ENCODE data around the gene MKNK1.

The MKNK1 gene

GRCh38 chr1:46635205-46635604, 31.1 kb upstream of the MKNK1 start:
- Mint-ChIP-seq H3K9me3 (no peaks in the 10 kb centered on the region), H3K4me1 (no peaks in the 10 kb centered on the region), H3K27me3 (no peaks in the 10 kb centered on the region), H3K27ac (peak overlapping the region in 1 of 2 donors; percentile 22), H3K4me3 (no peak overlapping the region)
- ATAC-seq: no peak
- DNase-seq: no peak

GRCh38 chr1:46630719-46631118, 26.7 kb upstream of the MKNK1 start:
- H3K9me3 Mint-ChIP-seq: no peaks in the 10 kb centered on the region
- H3K4me3 Mint-ChIP-seq: no peak overlapping the region
- H3K27me3 Mint-ChIP-seq: no peaks in the 10 kb centered on the region
- H3K4me1 Mint-ChIP-seq: no peaks in the 10 kb centered on the region
- DNase-seq (no peak), ATAC-seq (no peak)
- H3K27ac Mint-ChIP-seq: no peak overlapping the region

DNA sequence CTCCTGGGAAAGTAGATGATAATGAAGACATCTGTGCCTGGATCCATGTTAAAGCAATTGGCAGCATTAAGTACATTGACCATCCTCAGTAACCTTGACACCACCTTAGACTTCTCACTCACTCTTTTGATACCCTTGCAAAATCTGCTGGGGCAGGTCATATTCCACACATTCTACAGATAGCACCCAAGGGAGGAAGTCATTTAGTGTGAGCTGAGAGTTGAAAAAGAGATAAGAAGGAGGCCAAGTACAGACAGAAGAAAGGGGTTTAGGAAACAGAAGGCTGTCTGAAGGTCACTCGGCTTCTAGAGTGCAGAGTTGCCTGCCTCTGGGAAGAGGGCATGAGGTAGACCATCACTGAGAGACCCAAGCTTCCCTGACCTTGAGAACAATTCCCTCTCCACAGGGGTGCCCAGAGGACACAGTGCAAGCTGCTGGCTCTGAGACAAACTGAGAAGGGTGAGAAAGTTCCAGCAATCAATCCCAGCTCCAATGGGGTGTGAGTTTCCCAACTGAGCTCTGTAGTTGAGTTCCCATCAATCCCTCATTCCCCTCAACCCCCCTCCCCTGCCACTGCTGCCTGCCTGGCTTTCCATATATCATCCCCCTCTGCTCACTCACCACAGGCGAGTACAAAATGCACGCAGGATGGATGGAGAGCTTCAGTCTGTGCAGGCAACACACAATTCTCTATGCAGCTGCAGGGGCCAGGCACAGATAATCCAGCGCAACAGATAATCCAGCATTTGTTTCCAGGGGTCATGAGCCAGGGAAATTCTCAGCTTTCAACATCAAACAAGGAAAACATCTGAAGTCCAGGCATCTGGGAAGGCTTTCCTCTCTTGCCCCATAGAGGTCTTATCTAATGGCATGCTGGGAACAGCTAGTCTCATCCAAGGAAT, 19.9 kb upstream of the MKNK1 start:
- no peaks in the 10 kb centered on the region for H3K9me3 Mint-ChIP-seq
- no peak overlapping the region for H3K27ac Mint-ChIP-seq
- no peak for DNase-seq
- no peak overlapping the region for H3K4me3 Mint-ChIP-seq
- no peaks in the 10 kb centered on the region for H3K4me1 Mint-ChIP-seq
- no peak for ATAC-seq
- H3K27me3 Mint-ChIP-seq: no peaks in the 10 kb centered on the region

- peaks cover 4% of the 10 kb centered on the region for H3K4me1 Mint-ChIP-seq
- H3K27ac Mint-ChIP-seq: no peak overlapping the region
- no peaks in the 10 kb centered on the region for H3K9me3 Mint-ChIP-seq
- no peak for DNase-seq
- H3K4me3 Mint-ChIP-seq: no peak overlapping the region
- no peak for ATAC-seq
- H3K27me3 Mint-ChIP-seq: no peaks in the 10 kb centered on the region
These were observed 18.3 kb upstream of the MKNK1 start for GRCh38 chr1:46622344-46622743.

DNA sequence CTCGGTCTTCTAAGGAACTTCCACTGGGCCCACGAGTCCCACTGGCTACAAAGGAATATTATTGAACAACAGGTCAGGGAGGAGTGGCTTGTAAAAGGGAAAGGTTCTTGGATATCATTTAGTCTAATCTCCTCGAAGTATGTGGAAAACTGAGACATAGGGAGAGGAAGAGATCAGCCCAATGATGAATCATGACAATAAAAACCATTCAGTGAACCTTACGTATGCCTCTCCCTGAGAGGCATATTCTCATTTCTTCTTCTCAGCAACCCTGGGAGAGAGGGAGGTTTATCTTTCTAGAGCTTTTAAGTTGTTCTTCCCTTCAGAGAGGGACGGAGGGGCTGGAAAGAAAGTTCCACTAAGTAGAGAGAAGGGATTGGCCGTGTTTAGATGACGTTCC, 17.9 kb upstream of the MKNK1 start:
- Mint-ChIP-seq H3K9me3 (no peaks in the 10 kb centered on the region), H3K27ac (no peak overlapping the region), H3K4me1 (peaks cover 9% of the 10 kb centered on the region), H3K27me3 (no peaks in the 10 kb centered on the region), H3K4me3 (no peak overlapping the region)
- ATAC-seq: no peak
- DNase-seq: no peak

- H3K9me3 Mint-ChIP-seq: no peaks in the 10 kb centered on the region
- peaks cover 25% of the 10 kb centered on the region for H3K4me1 Mint-ChIP-seq
- no peak overlapping the region for H3K4me3 Mint-ChIP-seq
- ATAC-seq (no peak), DNase-seq (no peak)
- H3K27ac Mint-ChIP-seq: no peak overlapping the region
- H3K27me3 Mint-ChIP-seq: no peaks in the 10 kb centered on the region
These were observed 15.7 kb upstream of the MKNK1 start for GRCh38 chr1:46619656-46620258.

DNA sequence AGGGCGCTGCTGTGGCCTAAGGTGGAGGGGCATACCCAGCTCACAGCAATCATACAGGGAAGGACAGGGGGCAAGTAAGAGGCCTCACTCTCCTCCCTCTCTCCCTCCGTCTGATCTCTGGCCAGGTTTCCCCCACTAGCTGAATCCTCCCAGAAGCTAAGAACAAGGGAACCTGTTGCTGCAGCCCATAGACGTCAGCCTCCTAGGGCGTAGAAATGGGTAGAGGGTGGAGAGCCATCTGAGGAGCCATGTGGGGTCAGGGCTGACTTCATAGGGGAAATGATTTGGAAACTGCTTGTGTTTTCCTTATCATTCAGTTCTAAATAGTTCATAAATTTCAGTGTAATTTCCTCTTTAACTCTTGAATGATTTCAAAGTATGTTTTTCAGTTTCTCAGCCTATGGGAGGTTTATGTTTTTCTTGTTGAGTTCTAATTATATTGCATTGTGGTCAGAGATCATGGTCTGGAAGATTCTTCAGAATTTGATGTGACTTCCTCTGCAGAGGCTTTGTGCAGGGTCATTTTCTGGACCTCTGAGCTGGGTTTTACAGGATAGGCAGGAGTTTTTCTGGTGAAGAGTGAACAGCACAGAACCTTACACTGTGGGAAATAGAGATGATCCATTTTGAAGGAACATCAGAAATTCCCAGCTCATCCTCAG, 14.8 kb upstream of the MKNK1 start:
- Mint-ChIP-seq H3K4me1 (peaks cover 33% of the 10 kb centered on the region), H3K27me3 (no peaks in the 10 kb centered on the region), H3K9me3 (no peaks in the 10 kb centered on the region), H3K4me3 (no peak overlapping the region), H3K27ac (no peak overlapping the region)
- no peak for ATAC-seq
- DNase-seq: no peak

DNA sequence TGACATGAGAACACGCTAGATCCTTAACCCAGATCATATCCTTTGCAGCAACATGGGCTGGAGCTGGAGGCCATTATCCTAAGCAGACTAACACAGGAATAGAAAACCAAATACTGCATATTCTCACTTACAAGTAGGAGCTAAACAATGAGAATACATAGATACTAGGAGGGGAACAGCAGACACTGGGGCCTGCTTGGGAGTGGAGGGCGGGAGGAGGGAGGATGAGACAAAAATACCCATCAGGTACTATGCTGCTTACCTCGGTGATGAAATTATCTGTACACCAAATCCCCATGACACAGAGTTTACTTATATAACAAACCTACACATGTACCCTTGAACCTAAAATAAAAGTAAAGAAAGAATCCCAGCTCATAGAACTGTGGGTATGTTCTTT, 13.8 kb upstream of the MKNK1 start:
- no peak overlapping the region for H3K4me3 Mint-ChIP-seq

DNA sequence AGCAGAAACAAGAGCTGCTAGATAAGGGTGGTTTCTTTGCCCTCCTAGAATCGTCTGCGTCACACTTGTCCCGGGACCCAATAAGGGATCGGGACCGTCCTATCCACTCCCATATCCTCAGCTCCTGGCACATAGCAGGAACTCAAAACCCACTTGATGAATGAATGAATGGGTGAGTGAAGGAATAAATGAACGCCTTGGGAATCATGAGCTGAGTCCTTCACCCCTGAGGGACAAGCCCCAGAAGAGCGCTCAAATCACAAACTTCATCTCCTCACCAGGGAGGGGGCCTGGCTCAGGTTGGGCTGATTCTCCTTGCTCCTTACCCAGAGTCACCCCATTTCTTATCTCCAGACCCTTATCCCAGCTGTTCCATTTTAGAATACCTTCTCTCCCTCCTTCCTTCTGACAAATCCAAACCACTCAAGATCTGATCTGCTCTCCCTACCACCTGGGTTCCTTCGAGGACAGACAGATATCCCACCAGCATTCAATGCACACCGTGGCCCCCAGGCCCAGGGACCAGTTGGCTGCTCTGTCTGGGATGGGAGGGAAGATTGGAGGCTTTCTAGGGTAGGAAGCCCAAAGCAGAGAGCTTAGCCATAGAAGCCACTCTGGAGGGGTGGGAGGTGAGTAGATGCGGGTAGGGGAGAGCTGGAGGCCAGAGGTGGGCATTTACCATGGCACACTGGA, 13.2 kb upstream of the MKNK1 start:
- no peak for ATAC-seq
- H3K27ac Mint-ChIP-seq: peak overlapping the region; percentile 5 to 94
- H3K4me1 Mint-ChIP-seq: peaks cover 50% of the 10 kb centered on the region

More for the DNA sequence above, 13.8 kb upstream of the MKNK1 start:
- no peak for ATAC-seq
- Mint-ChIP-seq H3K4me1 (peaks cover 44% of the 10 kb centered on the region), H3K27me3 (no peaks in the 10 kb centered on the region), H3K27ac (no peak overlapping the region), H3K9me3 (no peaks in the 10 kb centered on the region)
- DNase-seq: no peak

GRCh38 chr1:46616277-46617107, 12.4 kb upstream of the MKNK1 start, which contains the start of gene MOB3C:
MOB3C (minus strand) TSS chr1:46616811; CDS start chr1:46613321, 3,490 bp downstream.
- H3K4me1 Mint-ChIP-seq: peaks cover 54% of the 10 kb centered on the region

More for the DNA sequence above, 13.2 kb upstream of the MKNK1 start:
- no peaks in the 10 kb centered on the region for H3K9me3 Mint-ChIP-seq
- DNase-seq: no peak
- no peaks in the 10 kb centered on the region for H3K27me3 Mint-ChIP-seq
- peak overlapping the region; percentile 95 for H3K4me3 Mint-ChIP-seq

GRCh38 chr1:46615735-46616134, 11.7 kb upstream of the MKNK1 start:
- H3K27ac Mint-ChIP-seq: peak overlapping the region; percentile 92
- DNase-seq (peak in 1 of 2 donors; percentile 39), ATAC-seq (peak; percentile 65)
- no peaks in the 10 kb centered on the region for H3K9me3 Mint-ChIP-seq
- H3K27me3 Mint-ChIP-seq: no peaks in the 10 kb centered on the region
- peaks cover 58% of the 10 kb centered on the region for H3K4me1 Mint-ChIP-seq
- peak overlapping the region; percentile 95 for H3K4me3 Mint-ChIP-seq

More at GRCh38 chr1:46616277-46617107, 12.4 kb upstream of the MKNK1 start, which contains the start of gene MOB3C:
- peak; percentile 75 for ATAC-seq
- Mint-ChIP-seq H3K9me3 (no peaks in the 10 kb centered on the region), H3K4me3 (peak within 1 kb of the TSS; percentile 95), H3K27me3 (no peaks in the 10 kb centered on the region), H3K27ac (peak within 1 kb of the TSS; percentile 92 to 94)
- peak; percentile 47 to 61 for DNase-seq

- Mint-ChIP-seq H3K27ac (no peak overlapping the region), H3K27me3 (no peaks in the 10 kb centered on the region), H3K9me3 (no peaks in the 10 kb centered on the region), H3K4me1 (peaks cover 58% of the 10 kb centered on the region), H3K4me3 (peak overlapping the region; percentile 95)
- DNase-seq (no peak), ATAC-seq (no peak)
These were observed 11.0 kb upstream of the MKNK1 start for GRCh38 chr1:46615088-46615487.

DNA sequence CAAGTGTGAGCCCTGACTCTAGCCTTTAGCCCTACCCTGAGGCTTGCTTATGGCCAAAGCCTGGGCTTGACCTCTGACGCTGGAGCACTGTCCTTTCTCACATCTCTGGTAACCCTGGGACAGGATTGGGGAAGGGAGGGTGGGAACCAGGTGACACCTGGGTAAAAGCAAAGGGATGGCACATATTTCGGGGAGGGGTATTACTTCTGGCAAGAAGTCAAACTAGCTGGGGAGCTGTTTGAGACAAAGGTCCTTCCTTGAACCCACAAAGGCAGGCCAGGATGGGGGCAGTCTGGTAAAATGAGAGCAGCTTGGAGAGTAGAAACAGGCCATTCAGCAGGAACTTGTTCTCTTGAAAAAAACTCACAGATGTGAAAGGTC, 10.5 kb upstream of the MKNK1 start:
- H3K4me1 Mint-ChIP-seq: peaks cover 58% of the 10 kb centered on the region
- ATAC-seq (no peak), DNase-seq (no peak)
- no peaks in the 10 kb centered on the region for H3K9me3 Mint-ChIP-seq
- H3K4me3 Mint-ChIP-seq: peak overlapping the region in 1 of 2 donors; percentile 95
- no peaks in the 10 kb centered on the region for H3K27me3 Mint-ChIP-seq
- H3K27ac Mint-ChIP-seq: no peak overlapping the region

DNA sequence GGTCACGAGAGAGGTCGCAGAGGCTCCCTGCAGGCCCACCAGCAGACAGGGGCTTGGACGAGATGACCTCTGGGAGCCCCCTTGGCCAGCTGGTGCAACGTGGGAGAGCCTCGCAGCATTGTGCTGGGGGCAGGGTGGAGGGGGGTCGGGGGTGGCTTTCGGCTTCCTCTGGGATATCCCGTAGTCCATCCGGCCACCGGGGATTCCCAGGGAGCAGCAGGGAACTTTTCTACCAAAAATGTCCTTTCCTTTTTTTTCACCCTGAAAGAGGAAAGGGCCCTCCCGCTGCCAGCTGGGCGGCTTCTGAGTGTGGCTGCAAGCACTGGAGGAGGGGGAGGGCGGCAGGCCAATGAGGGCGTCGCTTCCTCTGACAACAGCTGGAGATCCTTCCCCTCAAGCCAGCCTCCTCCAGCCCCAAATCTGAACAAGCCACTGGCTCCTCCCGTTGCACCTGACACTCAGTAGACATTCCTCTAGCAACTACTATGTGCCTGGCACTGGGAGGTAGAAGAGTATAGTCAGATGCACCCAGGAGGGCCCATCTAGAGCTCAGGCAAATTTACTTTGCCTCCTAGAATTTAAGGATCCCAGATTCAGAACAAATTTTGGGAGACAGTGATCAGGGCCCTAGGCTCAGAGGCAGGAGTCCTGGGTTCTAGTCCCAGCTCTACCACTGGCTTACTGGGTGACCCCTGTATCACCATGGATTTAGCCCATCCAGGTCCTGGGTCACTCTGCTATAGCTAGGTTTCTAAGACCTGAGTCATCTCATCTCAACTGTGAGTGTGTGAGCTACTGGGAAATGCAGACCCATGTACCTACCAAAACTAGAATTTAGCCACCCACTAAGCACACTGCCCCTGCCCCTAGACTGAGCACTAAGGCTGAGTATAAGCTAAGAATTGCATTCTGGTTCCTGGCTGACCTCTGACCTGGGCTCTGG, 9.9 kb upstream of the MKNK1 start:
- Mint-ChIP-seq H3K27ac (no peak overlapping the region), H3K4me1 (peaks cover 58% of the 10 kb centered on the region), H3K27me3 (no peaks in the 10 kb centered on the region), H3K4me3 (peak overlapping the region; percentile 28 to 41), H3K9me3 (no peaks in the 10 kb centered on the region)
- DNase-seq (no peak), ATAC-seq (peak; percentile 22)

All from stimulated activated naive CD8-positive, alpha-beta T cell treated with anti-CD3 and anti-CD28 coated beads, Interleukin-15, amount 100 ng/mL, for 72 hours (primary cell).